H9 (cell line): ENCODE results near the gene NRXN2. TPM values are rescaled to one million over a fixed set of nuclear protein-coding genes. Genes with fewer than 3 reads are reported as not detected.

Experiments
- DNase-seq: peaks from one replicate; pipeline ENCODE4 v3.0.0-alpha.2; 2017
- H2AFZ ChIP-seq: one replicate; pipeline ENCODE4 v1.6.1; 2013; ENCODE audit warnings: mild to moderate bottlenecking, low read length, control low read depth, moderate library complexity
- H2AK5ac ChIP-seq: 2 replicates; pipeline ENCODE4 v1.6.1; 2013; ENCODE audit warnings: low read length, control low read depth, mixed read lengths; ENCODE audit not compliant: insufficient read length
- H2BK120ac ChIP-seq: one replicate; pipeline ENCODE4 v1.6.1; 2013; ENCODE audit warnings: low read depth, mild to moderate bottlenecking, low read length, control low read depth, inconsistent platforms; ENCODE audit not compliant: poor library complexity, severe bottlenecking
- H2BK12ac ChIP-seq: 2 replicates; pipeline ENCODE4 v1.6.1; 2013; ENCODE audit warnings: low read length, control low read depth, mixed read lengths, low read depth; ENCODE audit not compliant: insufficient read length
- H2BK15ac ChIP-seq: 2 replicates; pipeline ENCODE4 v1.6.1; 2013; ENCODE audit warnings: low read depth, low read length, control low read depth
- H2BK20ac ChIP-seq: one replicate; pipeline ENCODE4 v1.6.1; 2013; ENCODE audit warnings: low read depth, mild to moderate bottlenecking, low read length, control low read depth, inconsistent platforms; ENCODE audit not compliant: poor library complexity, severe bottlenecking
- H2BK5ac ChIP-seq: 2 replicates; pipeline ENCODE4 v1.6.1; 2013; ENCODE audit warnings: low read length, control low read depth, mixed read lengths; ENCODE audit not compliant: insufficient read length
- H3K14ac ChIP-seq: 2 replicates; pipeline ENCODE4 v1.6.1; 2013; ENCODE audit warnings: low read length, control low read depth; ENCODE audit not compliant: insufficient read depth
- H3K18ac ChIP-seq: 2 replicates; pipeline ENCODE4 v1.6.1; 2013; ENCODE audit warnings: low read depth, mild to moderate bottlenecking, mixed read lengths, low read length, control low read depth; ENCODE audit not compliant: insufficient read length
- H3K23ac ChIP-seq: 2 replicates; pipeline ENCODE4 v1.6.1; 2013; ENCODE audit warnings: low read length, control low read depth, mixed read lengths, low read depth; ENCODE audit not compliant: insufficient read length
- H3K23me2 ChIP-seq: 2 replicates; pipeline ENCODE4 v1.6.1; 2013; ENCODE audit warnings: low read depth, mild to moderate bottlenecking, mixed read lengths, low read length, control low read depth; ENCODE audit not compliant: insufficient read length, poor library complexity, severe bottlenecking
- H3K27ac ChIP-seq: 2 replicates; pipeline ENCODE4 v1.5.1; 2013; ENCODE audit warnings: low read length, control low read depth, mixed read lengths, low read depth; ENCODE audit not compliant: insufficient read length
- H3K27me3 ChIP-seq: 2 replicates; pipeline ENCODE4 v1.6.1; 2013; ENCODE audit warnings: low read length, control low read depth, inconsistent platforms; ENCODE audit not compliant: insufficient read depth
- H3K4ac ChIP-seq: 2 replicates; pipeline ENCODE4 v1.6.1; 2013; ENCODE audit warnings: low read depth, mild to moderate bottlenecking, control low read depth, inconsistent platforms, low read length, moderate library complexity
- H3K4me1 ChIP-seq: 2 replicates; pipeline ENCODE4 v1.6.1; 2013; ENCODE audit warnings: low read length, control low read depth, inconsistent platforms; ENCODE audit not compliant: insufficient read depth
- H3K4me2 ChIP-seq: 2 replicates; pipeline ENCODE4 v1.6.1; 2013; ENCODE audit warnings: low read length, control low read depth, mixed read lengths; ENCODE audit not compliant: insufficient read length, insufficient read depth
- H3K56ac ChIP-seq: 2 replicates; pipeline ENCODE4 v1.6.1; 2013; ENCODE audit warnings: low read depth, mild to moderate bottlenecking, mixed read lengths, low read length, control low read depth; ENCODE audit not compliant: insufficient read length
- H3K79me1 ChIP-seq: 2 replicates; pipeline ENCODE4 v1.6.1; 2013; ENCODE audit warnings: low read depth, mild to moderate bottlenecking, moderate library complexity, low read length, control low read depth, inconsistent platforms; ENCODE audit not compliant: insufficient read depth, poor library complexity, severe bottlenecking
- H3K79me2 ChIP-seq: 2 replicates; pipeline ENCODE4 v1.6.1; 2013; ENCODE audit warnings: low read length, control low read depth, inconsistent platforms; ENCODE audit not compliant: insufficient read depth
- H3K9ac ChIP-seq: 2 replicates; pipeline ENCODE4 v1.6.1; 2013; ENCODE audit warnings: low read length, control low read depth, mixed read lengths; ENCODE audit not compliant: insufficient read length; ENCODE audit errors: extremely low read depth
- H3K9me3 ChIP-seq: one replicate; pipeline ENCODE4 v1.6.1; 2013; ENCODE audit warnings: low read depth, low read length, inconsistent platforms; ENCODE audit not compliant: control insufficient read depth
- H3T11ph ChIP-seq: one replicate; pipeline ENCODE4 v1.6.1; 2013; ENCODE audit warnings: mild to moderate bottlenecking, low read length, control low read depth, inconsistent platforms
- H4K20me1 ChIP-seq: one replicate; pipeline ENCODE4 v1.6.1; 2013; ENCODE audit not compliant: control insufficient read depth, insufficient read length, insufficient read depth
- H4K5ac ChIP-seq: 2 replicates; pipeline ENCODE4 v1.6.1; 2013; ENCODE audit warnings: low read depth, mild to moderate bottlenecking, mixed read lengths, low read length, control low read depth; ENCODE audit not compliant: insufficient read length
- H4K8ac ChIP-seq: replicated peaks from 2 replicates; pipeline ENCODE4 v1.6.1; 2013; ENCODE audit warnings: low read length, control low read depth, mixed read lengths, low read depth; ENCODE audit not compliant: insufficient read length
- H4K91ac ChIP-seq: 2 replicates; pipeline ENCODE4 v1.6.1; 2013; ENCODE audit warnings: low read depth, mild to moderate bottlenecking, moderate library complexity, mixed read lengths, low read length, control low read depth; ENCODE audit not compliant: insufficient read length
- H3K27ac Mint-ChIP-seq, 3 experiments: 2 replicates in 2 of 3; 3 replicates in 1 of 3; pipeline ENCODE4 v1.8.0; 2020 to 2021; ENCODE audit warnings: mixed read lengths in 3 of 3, mild to moderate bottlenecking in 1 of 3, moderate library complexity in 1 of 3
- H3K27me3 Mint-ChIP-seq: 2 replicates; pipeline ENCODE4 v1.8.0; 2021; ENCODE audit warnings: low read depth, mild to moderate bottlenecking, moderate library complexity, mixed read lengths
- H3K36me3 Mint-ChIP-seq, 3 experiments: 2 replicates in 2 of 3; 3 replicates in 1 of 3; pipeline ENCODE4 v1.8.0; 2020 to 2021; ENCODE audit warnings: low read depth in 3 of 3, mixed read lengths in 3 of 3; ENCODE audit not compliant: insufficient read depth in 1 of 3
- H3K4me1 Mint-ChIP-seq, 2 experiments: 2 replicates each; pipeline ENCODE4 v1.8.0; 2020; ENCODE audit warnings: mixed read lengths in 2 of 2
- H3K4me3 Mint-ChIP-seq, 2 experiments: 2 replicates in 1 of 2; 3 replicates in 1 of 2; pipeline ENCODE4 v1.8.0; 2020 to 2021; ENCODE audit warnings: mild to moderate bottlenecking in 2 of 2, mixed read lengths in 2 of 2, moderate library complexity in 1 of 2
- H3K9me3 Mint-ChIP-seq, 2 experiments: 2 replicates in 1 of 2; 3 replicates in 1 of 2; pipeline ENCODE4 v1.8.0; 2020; ENCODE audit warnings: mild to moderate bottlenecking in 2 of 2, mixed read lengths in 2 of 2, moderate library complexity in 1 of 2
- CTCF ChIP-seq: fragments of 200-600 bp; sonication (generic); conservative IDR thresholded peaks from 3 replicates; pipeline ENCODE4 v1.8.0; 2021; ENCODE audit warnings: antibody characterized with exemption, mild to moderate bottlenecking
- WGBS: extraction: QIAGEN DNeasy Blood & Tissue Kit; methylation state at CpG from one replicate; pipeline ENCODE4 v1.1.7; 2013; ENCODE audit warnings: missing lambda C conversion rate, low lambda C conversion rate, mixed read lengths; ENCODE audit not compliant: insufficient read length; ENCODE audit errors: extremely low coverage; 5-methylcytosine and 5-hydroxymethylcytosine counted together
- total RNA-seq: library from RNA; stranded (reverse); gene quantifications from 2 replicates; pipeline ENCODE4 v1.2.1, GENCODE V29; 2021

The NRXN2 gene
- total RNA-seq, 1 experiment from 2014 or later: 3.9 TPM

- Histone ChIP-seq H2BK15ac (no peak overlapping the region), H3K56ac (no peak overlapping the region), H2AK5ac (no peak overlapping the region), H4K8ac (no peak overlapping the region), H3K4me1 (no peaks in the 10 kb centered on the region), H3K79me2 (no peaks in the 10 kb centered on the region), H3K9ac (peak overlapping the region; percentile 10), H3T11ph (no peak overlapping the region), H4K20me1 (no peaks in the 10 kb centered on the region), H3K27me3 (no peaks in the 10 kb centered on the region), H3K79me1 (no peaks in the 10 kb centered on the region), H3K27ac (no peak overlapping the region), H3K23me2 (peaks cover 2% of the 10 kb centered on the region), H3K4ac (no peak overlapping the region), H2BK20ac (no peak overlapping the region), H3K4me2 (peak overlapping the region; percentile 69), H2BK12ac (no peak overlapping the region), H2BK120ac (no peak overlapping the region), H3K23ac (no peak overlapping the region), H2AFZ (peak overlapping the region; percentile 86), H3K14ac (no peak overlapping the region), H4K91ac (no peak overlapping the region), H2BK5ac (no peak overlapping the region), H4K5ac (no peak overlapping the region), H3K9me3 (no peaks in the 10 kb centered on the region), H3K18ac (no peak overlapping the region)
- peak; percentile 95 for DNase-seq
- H3K4me1 Mint-ChIP-seq: peaks cover 19 to 32% of the 10 kb centered on the region in 2 experiments
- H3K27me3 Mint-ChIP-seq: peaks cover 60% of the 10 kb centered on the region
- TF ChIP-seq CTCF: peak; percentile 98
- H3K27ac Mint-ChIP-seq: peak overlapping the region in 2 of 3 experiments; percentile 63 to 95; a peak in 4 of 7 replicates
- WGBS: no CpG with 5 or more reads among the region's 13 CpGs
- H3K4me3 Mint-ChIP-seq: peak overlapping the region; percentile 86 to 88
- H3K36me3 Mint-ChIP-seq: no peaks in the 10 kb centered on the region
- H3K9me3 Mint-ChIP-seq: no peaks in the 10 kb centered on the region
Observed at GRCh38 chr11:64688534-64688982, 34.4 kb downstream of the NRXN2 start.
